H9 (cell line): ENCODE results near the gene ZFR2. TPM values are rescaled to one million over a fixed set of nuclear protein-coding genes. Genes with fewer than 3 reads are reported as not detected.

Source experiments
- DNase-seq: peaks from one replicate; pipeline ENCODE4 v3.0.0-alpha.2; 2017
- H2AFZ ChIP-seq: one replicate; pipeline ENCODE4 v1.6.1; 2013; ENCODE audit warnings: mild to moderate bottlenecking, low read length, control low read depth, moderate library complexity
- H2AK5ac ChIP-seq: 2 replicates; pipeline ENCODE4 v1.6.1; 2013; ENCODE audit warnings: low read length, control low read depth, mixed read lengths; ENCODE audit not compliant: insufficient read length
- H2BK120ac ChIP-seq: one replicate; pipeline ENCODE4 v1.6.1; 2013; ENCODE audit warnings: low read depth, mild to moderate bottlenecking, low read length, control low read depth, inconsistent platforms; ENCODE audit not compliant: poor library complexity, severe bottlenecking
- H2BK12ac ChIP-seq: 2 replicates; pipeline ENCODE4 v1.6.1; 2013; ENCODE audit warnings: low read length, control low read depth, mixed read lengths, low read depth; ENCODE audit not compliant: insufficient read length
- H2BK15ac ChIP-seq: 2 replicates; pipeline ENCODE4 v1.6.1; 2013; ENCODE audit warnings: low read depth, low read length, control low read depth
- H2BK20ac ChIP-seq: one replicate; pipeline ENCODE4 v1.6.1; 2013; ENCODE audit warnings: low read depth, mild to moderate bottlenecking, low read length, control low read depth, inconsistent platforms; ENCODE audit not compliant: poor library complexity, severe bottlenecking
- H2BK5ac ChIP-seq: 2 replicates; pipeline ENCODE4 v1.6.1; 2013; ENCODE audit warnings: low read length, control low read depth, mixed read lengths; ENCODE audit not compliant: insufficient read length
- H3K14ac ChIP-seq: 2 replicates; pipeline ENCODE4 v1.6.1; 2013; ENCODE audit warnings: low read length, control low read depth; ENCODE audit not compliant: insufficient read depth
- H3K18ac ChIP-seq: 2 replicates; pipeline ENCODE4 v1.6.1; 2013; ENCODE audit warnings: low read depth, mild to moderate bottlenecking, mixed read lengths, low read length, control low read depth; ENCODE audit not compliant: insufficient read length
- H3K23ac ChIP-seq: 2 replicates; pipeline ENCODE4 v1.6.1; 2013; ENCODE audit warnings: low read length, control low read depth, mixed read lengths, low read depth; ENCODE audit not compliant: insufficient read length
- H3K23me2 ChIP-seq: 2 replicates; pipeline ENCODE4 v1.6.1; 2013; ENCODE audit warnings: low read depth, mild to moderate bottlenecking, mixed read lengths, low read length, control low read depth; ENCODE audit not compliant: insufficient read length, poor library complexity, severe bottlenecking
- H3K27ac ChIP-seq: 2 replicates; pipeline ENCODE4 v1.5.1; 2013; ENCODE audit warnings: low read length, control low read depth, mixed read lengths, low read depth; ENCODE audit not compliant: insufficient read length
- H3K27me3 ChIP-seq: 2 replicates; pipeline ENCODE4 v1.6.1; 2013; ENCODE audit warnings: low read length, control low read depth, inconsistent platforms; ENCODE audit not compliant: insufficient read depth
- H3K4ac ChIP-seq: 2 replicates; pipeline ENCODE4 v1.6.1; 2013; ENCODE audit warnings: low read depth, mild to moderate bottlenecking, control low read depth, inconsistent platforms, low read length, moderate library complexity
- H3K4me1 ChIP-seq: 2 replicates; pipeline ENCODE4 v1.6.1; 2013; ENCODE audit warnings: low read length, control low read depth, inconsistent platforms; ENCODE audit not compliant: insufficient read depth
- H3K4me2 ChIP-seq: 2 replicates; pipeline ENCODE4 v1.6.1; 2013; ENCODE audit warnings: low read length, control low read depth, mixed read lengths; ENCODE audit not compliant: insufficient read length, insufficient read depth
- H3K56ac ChIP-seq: 2 replicates; pipeline ENCODE4 v1.6.1; 2013; ENCODE audit warnings: low read depth, mild to moderate bottlenecking, mixed read lengths, low read length, control low read depth; ENCODE audit not compliant: insufficient read length
- H3K79me1 ChIP-seq: 2 replicates; pipeline ENCODE4 v1.6.1; 2013; ENCODE audit warnings: low read depth, mild to moderate bottlenecking, moderate library complexity, low read length, control low read depth, inconsistent platforms; ENCODE audit not compliant: insufficient read depth, poor library complexity, severe bottlenecking
- H3K79me2 ChIP-seq: 2 replicates; pipeline ENCODE4 v1.6.1; 2013; ENCODE audit warnings: low read length, control low read depth, inconsistent platforms; ENCODE audit not compliant: insufficient read depth
- H3K9ac ChIP-seq: 2 replicates; pipeline ENCODE4 v1.6.1; 2013; ENCODE audit warnings: low read length, control low read depth, mixed read lengths; ENCODE audit not compliant: insufficient read length; ENCODE audit errors: extremely low read depth
- H3K9me3 ChIP-seq: one replicate; pipeline ENCODE4 v1.6.1; 2013; ENCODE audit warnings: low read depth, low read length, inconsistent platforms; ENCODE audit not compliant: control insufficient read depth
- H3T11ph ChIP-seq: one replicate; pipeline ENCODE4 v1.6.1; 2013; ENCODE audit warnings: mild to moderate bottlenecking, low read length, control low read depth, inconsistent platforms
- H4K20me1 ChIP-seq: one replicate; pipeline ENCODE4 v1.6.1; 2013; ENCODE audit not compliant: control insufficient read depth, insufficient read length, insufficient read depth
- H4K5ac ChIP-seq: 2 replicates; pipeline ENCODE4 v1.6.1; 2013; ENCODE audit warnings: low read depth, mild to moderate bottlenecking, mixed read lengths, low read length, control low read depth; ENCODE audit not compliant: insufficient read length
- H4K8ac ChIP-seq: replicated peaks from 2 replicates; pipeline ENCODE4 v1.6.1; 2013; ENCODE audit warnings: low read length, control low read depth, mixed read lengths, low read depth; ENCODE audit not compliant: insufficient read length
- H4K91ac ChIP-seq: 2 replicates; pipeline ENCODE4 v1.6.1; 2013; ENCODE audit warnings: low read depth, mild to moderate bottlenecking, moderate library complexity, mixed read lengths, low read length, control low read depth; ENCODE audit not compliant: insufficient read length
- H3K27ac Mint-ChIP-seq, 3 experiments: 2 replicates in 2 of 3; 3 replicates in 1 of 3; pipeline ENCODE4 v1.8.0; 2020 to 2021; ENCODE audit warnings: mixed read lengths in 3 of 3, mild to moderate bottlenecking in 1 of 3, moderate library complexity in 1 of 3
- H3K27me3 Mint-ChIP-seq: 2 replicates; pipeline ENCODE4 v1.8.0; 2021; ENCODE audit warnings: low read depth, mild to moderate bottlenecking, moderate library complexity, mixed read lengths
- H3K36me3 Mint-ChIP-seq, 3 experiments: 2 replicates in 2 of 3; 3 replicates in 1 of 3; pipeline ENCODE4 v1.8.0; 2020 to 2021; ENCODE audit warnings: low read depth in 3 of 3, mixed read lengths in 3 of 3; ENCODE audit not compliant: insufficient read depth in 1 of 3
- H3K4me1 Mint-ChIP-seq, 2 experiments: 2 replicates each; pipeline ENCODE4 v1.8.0; 2020; ENCODE audit warnings: mixed read lengths in 2 of 2
- H3K4me3 Mint-ChIP-seq, 2 experiments: 2 replicates in 1 of 2; 3 replicates in 1 of 2; pipeline ENCODE4 v1.8.0; 2020 to 2021; ENCODE audit warnings: mild to moderate bottlenecking in 2 of 2, mixed read lengths in 2 of 2, moderate library complexity in 1 of 2
- H3K9me3 Mint-ChIP-seq, 2 experiments: 2 replicates in 1 of 2; 3 replicates in 1 of 2; pipeline ENCODE4 v1.8.0; 2020; ENCODE audit warnings: mild to moderate bottlenecking in 2 of 2, mixed read lengths in 2 of 2, moderate library complexity in 1 of 2
- WGBS: extraction: QIAGEN DNeasy Blood & Tissue Kit; methylation state at CpG from one replicate; pipeline ENCODE4 v1.1.7; 2013; ENCODE audit warnings: missing lambda C conversion rate, low lambda C conversion rate, mixed read lengths; ENCODE audit not compliant: insufficient read length; ENCODE audit errors: extremely low coverage; 5-methylcytosine and 5-hydroxymethylcytosine counted together
- total RNA-seq: library from RNA; stranded (reverse); gene quantifications from 2 replicates; pipeline ENCODE4 v1.2.1, GENCODE V29; 2021
- TF ChIP-seq, protein P1 (sequence below): fragments of 200-600 bp; sonication (generic); conservative IDR thresholded peaks from 3 replicates; pipeline ENCODE4 v1.8.0; 2021; ENCODE audit warnings: antibody characterized with exemption, mild to moderate bottlenecking

The ZFR2 gene
- total RNA-seq, 1 experiment from 2014 or later: 18.3 TPM

DNA sequence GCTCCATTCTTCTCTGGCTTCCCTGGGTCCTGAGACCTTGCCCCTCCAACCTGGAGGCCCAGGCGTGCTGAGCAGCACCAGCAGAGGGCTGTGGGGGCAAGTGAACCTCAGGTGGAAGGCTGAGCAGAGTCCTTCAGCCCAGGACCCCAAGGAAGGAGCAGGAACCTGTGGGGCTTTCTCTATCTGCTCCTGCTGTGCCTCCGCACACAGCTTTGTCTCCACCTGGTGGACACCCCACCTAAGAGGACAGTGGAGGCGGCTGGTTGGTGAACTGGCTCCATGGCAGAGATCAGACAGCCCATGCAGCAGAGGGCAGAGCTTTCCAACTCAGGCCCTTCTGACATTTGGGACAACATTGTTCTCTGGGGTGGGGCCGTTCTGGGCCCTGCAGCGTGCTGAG, 19.7 kb downstream of the ZFR2 start:
- Histone ChIP-seq H3K4me2 (no peak overlapping the region), H4K8ac (no peak overlapping the region), H3T11ph (no peak overlapping the region), H3K14ac (no peak overlapping the region; the same call in 1 of the 2 replicates), H3K4me1 (no peaks in the 10 kb centered on the region), H4K20me1 (no peaks in the 10 kb centered on the region), H4K91ac (no peak overlapping the region), H3K56ac (no peak overlapping the region), H3K9ac (no peak overlapping the region), H2BK120ac (no peak overlapping the region), H3K79me1 (no peaks in the 10 kb centered on the region), H2BK12ac (no peak overlapping the region), H2BK20ac (no peak overlapping the region), H3K18ac (no peak overlapping the region), H2BK5ac (no peak overlapping the region), H3K27me3 (no peaks in the 10 kb centered on the region), H3K4ac (no peak overlapping the region), H3K79me2 (no peaks in the 10 kb centered on the region), H2BK15ac (no peak overlapping the region), H3K23ac (no peak overlapping the region), H4K5ac (no peak overlapping the region), H3K23me2 (no peaks in the 10 kb centered on the region), H3K27ac (no peak overlapping the region), H2AFZ (no peak overlapping the region), H3K9me3 (peaks cover 28% of the 10 kb centered on the region), H2AK5ac (no peak overlapping the region)
- H3K4me3 Mint-ChIP-seq: no peak overlapping the region
- no peak overlapping the region for H3K27ac Mint-ChIP-seq
- WGBS: no CpG with 5 or more reads among the region's 5 CpGs
- no peaks in the 10 kb centered on the region for H3K27me3 Mint-ChIP-seq
- DNase-seq: peak; percentile 80
- TF ChIP-seq, protein P1, sequence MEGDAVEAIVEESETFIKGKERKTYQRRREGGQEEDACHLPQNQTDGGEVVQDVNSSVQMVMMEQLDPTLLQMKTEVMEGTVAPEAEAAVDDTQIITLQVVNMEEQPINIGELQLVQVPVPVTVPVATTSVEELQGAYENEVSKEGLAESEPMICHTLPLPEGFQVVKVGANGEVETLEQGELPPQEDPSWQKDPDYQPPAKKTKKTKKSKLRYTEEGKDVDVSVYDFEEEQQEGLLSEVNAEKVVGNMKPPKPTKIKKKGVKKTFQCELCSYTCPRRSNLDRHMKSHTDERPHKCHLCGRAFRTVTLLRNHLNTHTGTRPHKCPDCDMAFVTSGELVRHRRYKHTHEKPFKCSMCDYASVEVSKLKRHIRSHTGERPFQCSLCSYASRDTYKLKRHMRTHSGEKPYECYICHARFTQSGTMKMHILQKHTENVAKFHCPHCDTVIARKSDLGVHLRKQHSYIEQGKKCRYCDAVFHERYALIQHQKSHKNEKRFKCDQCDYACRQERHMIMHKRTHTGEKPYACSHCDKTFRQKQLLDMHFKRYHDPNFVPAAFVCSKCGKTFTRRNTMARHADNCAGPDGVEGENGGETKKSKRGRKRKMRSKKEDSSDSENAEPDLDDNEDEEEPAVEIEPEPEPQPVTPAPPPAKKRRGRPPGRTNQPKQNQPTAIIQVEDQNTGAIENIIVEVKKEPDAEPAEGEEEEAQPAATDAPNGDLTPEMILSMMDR: peak; percentile 76
- H3K36me3 Mint-ChIP-seq: peaks cover 33 to 42% (median 37%) of the 10 kb centered on the region in 3 experiments
- H3K9me3 Mint-ChIP-seq: peaks cover 34 to 40% of the 10 kb centered on the region in 2 experiments
- no peaks in the 10 kb centered on the region for H3K4me1 Mint-ChIP-seq
